Heart right ventricle (tissue), 16 donors: ENCODE data around the gene SEC24A. TPM values are rescaled to one million over a fixed set of nuclear protein-coding genes. Genes with fewer than 3 reads are reported as not detected.
A peak's percentile ranks its signal among the peaks of the same experiment; 100 is the strongest.
"Not testable (repeated sequence)": the region's sequence is repeated elsewhere in the genome, so short reads cannot be mapped to it uniquely, and the experiment has no call there.

Experiments used
- ATAC-seq, 8 donors: fragments of 200-7000 bp; cut with Tn5 transposase; one replicate each; pipeline ENCODE4 v1.9.1; 2020; ENCODE audit warnings: mild to moderate bottlenecking in 8 of 8, moderate library complexity in 8 of 8, moderate number of reproducible peaks in 1 of 8
- DNase-seq, 2 donors: peaks; one replicate each; pipeline ENCODE4 v3.0.0-alpha.2; 2020
- H3K27ac ChIP-seq, 10 donors: fragments of 200-600 bp; sonication (generic) in 2 of 10; one replicate each; pipeline versions ENCODE4 v1.5.0 to v1.8.0; 2020 to 2022; ENCODE audit warnings: mild to moderate bottlenecking in 3 of 10
- H3K27me3 ChIP-seq, 7 donors: fragments of 200-600 bp; one replicate each; pipeline ENCODE4 v1.8.0; 2021 to 2022; ENCODE audit warnings: mild to moderate bottlenecking in 2 of 7
- H3K36me3 ChIP-seq, 9 donors: fragments of 200-600 bp; sonication (generic) in 1 of 9; one replicate each; pipeline versions ENCODE4 v1.5.0 to v1.8.0; 2020 to 2022; ENCODE audit warnings: mild to moderate bottlenecking in 2 of 9
- H3K4me1 ChIP-seq, 9 donors: fragments of 200-600 bp; sonication (generic) in 1 of 9; one replicate each; pipeline versions ENCODE4 v1.5.0 to v1.8.0; 2020 to 2022; ENCODE audit warnings: mild to moderate bottlenecking in 4 of 9
- H3K4me3 ChIP-seq, 10 donors: fragments of 200-600 bp; sonication (generic) in 2 of 10; one replicate each; pipeline versions ENCODE4 v1.5.0 to v1.8.0; 2020 to 2022; ENCODE audit warnings: mild to moderate bottlenecking in 7 of 10, moderate library complexity in 2 of 10
- H3K9me3 ChIP-seq, 11 donors: fragments of 200-600 bp in 10 of 11; sonication (generic) in 2 of 11; one replicate each; pipeline versions ENCODE4 v1.5.0 to v1.8.0; 2013 to 2022; ENCODE audit warnings: mild to moderate bottlenecking in 2 of 11, control low read depth in 1 of 11, moderate library complexity in 1 of 11
- WGBS, 2 donors: extraction: QIAGEN DNeasy Blood & Tissue Kit; methylation state at CpG; one replicate each; pipeline ENCODE4 v1.1.7; 2013; ENCODE audit warnings: inconsistent platforms in 1 of 2; 5-methylcytosine and 5-hydroxymethylcytosine counted together
- intact Hi-C, 10 donors: fragments of 100-400 bp; cut with DNase I; formaldehyde crosslinking; loops; one replicate each; pipeline versions ENCODE4 v1.11.1 to v1.14.2; 2022
- polyA plus RNA-seq, 2 donors: library from polyadenylated mRNA; stranded (reverse); fragments of 200-250 nt; gene quantifications; one replicate each; pipeline ENCODE4 v1.2.3, GENCODE V29; 2013
- total RNA-seq, 10 donors: library from RNA; stranded (reverse); fragmentation: NEBNext Ultra II Directional in 3 of 10; extraction: Animal tissue kit (Norgen Biotek cat#: 25700) in 3 of 10; gene quantifications; one replicate each; pipeline versions ENCODE4 v1.2.1 to v1.2.4, GENCODE V29; 2021 to 2023
- TF ChIP-seq, protein P1 (sequence below), 9 donors: fragments of 200-600 bp; sonication (generic) in 2 of 9; IDR thresholded peaks; one replicate each; pipeline versions ENCODE4 v1.5.0 to v1.8.0; 2021 to 2022; ENCODE audit warnings: antibody characterized with exemption in 9 of 9, mild to moderate bottlenecking in 5 of 9, moderate library complexity in 1 of 9
- donor health status: Arrhythmogenic right ventricular cardiomyopathy.
- donor health status: ischemic (EF 13 %, LVEDD 7.1; RV severe dilation, severe dysfunction).
- donor health status: healthy with polysubstance abuse.
- donor health status: DM: no; HTN: yes; CAD: no.
- donor health status: DM: no; HTN: no; CAD: no.
- donor health status: ischemic (EF 25% LVEDD 6.9; RV normal size, moderate dysfunction).
- donor health status: ischemic (EF 25% LVEDD 5.7; RV mildly dilated, moderate dysfunction).
- donor health status: healthy.
- donor health status: DM: yes; HTN: yes; CAD: no.
- donor health status: Ischemic cardiomyopathy.
- donor health status: ischemic (EF 35%, LVEDD 5.7; RV mildly dilated, moderate dysfunction).
- donor health status: nonischemic (EF 11% LVEDD 7.7; RV severe dilation, severe dysfunction).
- donor health status: DM: yes; HTN: yes; CAD: no.
- donor health status: PGD.
- donor health status: ischemic (EF 29% LVEDD 5.4; RV normal size, mild dysfunction).
- donor health status: nonischemic (EF 23%, LVEDD 6.1; RV moderate dilation, normal function).

SEC24A gene
- total and polyA plus RNA-seq, 12 donors = 2.6 to 13.7 (median 8.9) TPM

DNA sequence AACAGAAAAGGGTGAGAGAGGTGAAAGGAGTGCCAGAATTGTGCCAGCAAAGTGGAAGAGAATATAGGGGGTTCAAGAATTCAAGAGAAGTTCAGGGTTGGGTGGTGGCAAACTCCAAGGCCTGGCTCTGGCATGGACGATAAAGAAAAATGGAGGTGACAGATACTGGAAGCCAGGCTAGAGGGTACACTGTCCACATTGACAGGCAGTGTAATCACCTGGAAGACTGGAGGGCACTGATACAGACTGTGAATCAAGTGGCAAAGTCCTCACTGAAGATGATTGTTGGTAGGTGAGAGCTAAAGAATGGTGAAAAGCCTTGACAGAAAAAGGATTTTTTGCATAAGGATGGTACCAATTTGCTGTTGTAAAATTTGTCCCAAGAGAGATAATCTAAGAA lies 23.0 kb upstream of the SEC24A start:
- no peak overlapping the region for H3K27ac ChIP-seq
- H3K4me1 ChIP-seq = peaks cover 0 to 16% (median 9%) of the 10 kb centered on the region in 9 donors
- H3K27me3 ChIP-seq = no peaks in the 10 kb centered on the region
- ATAC-seq (no peak), DNase-seq (no peak)
- 87 to 94% methylated on average over 1 of the region's 1 CpG for WGBS, 2 donors
- no peaks in the 10 kb centered on the region for H3K9me3 ChIP-seq
- intact Hi-C loops = no loop called here
- no peak overlapping the region for H3K4me3 ChIP-seq
- H3K36me3 ChIP-seq = peaks cover 0 to 66% (median 10%) of the 10 kb centered on the region in 9 donors
- TF ChIP-seq, protein P1, sequence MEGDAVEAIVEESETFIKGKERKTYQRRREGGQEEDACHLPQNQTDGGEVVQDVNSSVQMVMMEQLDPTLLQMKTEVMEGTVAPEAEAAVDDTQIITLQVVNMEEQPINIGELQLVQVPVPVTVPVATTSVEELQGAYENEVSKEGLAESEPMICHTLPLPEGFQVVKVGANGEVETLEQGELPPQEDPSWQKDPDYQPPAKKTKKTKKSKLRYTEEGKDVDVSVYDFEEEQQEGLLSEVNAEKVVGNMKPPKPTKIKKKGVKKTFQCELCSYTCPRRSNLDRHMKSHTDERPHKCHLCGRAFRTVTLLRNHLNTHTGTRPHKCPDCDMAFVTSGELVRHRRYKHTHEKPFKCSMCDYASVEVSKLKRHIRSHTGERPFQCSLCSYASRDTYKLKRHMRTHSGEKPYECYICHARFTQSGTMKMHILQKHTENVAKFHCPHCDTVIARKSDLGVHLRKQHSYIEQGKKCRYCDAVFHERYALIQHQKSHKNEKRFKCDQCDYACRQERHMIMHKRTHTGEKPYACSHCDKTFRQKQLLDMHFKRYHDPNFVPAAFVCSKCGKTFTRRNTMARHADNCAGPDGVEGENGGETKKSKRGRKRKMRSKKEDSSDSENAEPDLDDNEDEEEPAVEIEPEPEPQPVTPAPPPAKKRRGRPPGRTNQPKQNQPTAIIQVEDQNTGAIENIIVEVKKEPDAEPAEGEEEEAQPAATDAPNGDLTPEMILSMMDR (IDR thresholded peaks at IDR 0.05) = no peak

DNA sequence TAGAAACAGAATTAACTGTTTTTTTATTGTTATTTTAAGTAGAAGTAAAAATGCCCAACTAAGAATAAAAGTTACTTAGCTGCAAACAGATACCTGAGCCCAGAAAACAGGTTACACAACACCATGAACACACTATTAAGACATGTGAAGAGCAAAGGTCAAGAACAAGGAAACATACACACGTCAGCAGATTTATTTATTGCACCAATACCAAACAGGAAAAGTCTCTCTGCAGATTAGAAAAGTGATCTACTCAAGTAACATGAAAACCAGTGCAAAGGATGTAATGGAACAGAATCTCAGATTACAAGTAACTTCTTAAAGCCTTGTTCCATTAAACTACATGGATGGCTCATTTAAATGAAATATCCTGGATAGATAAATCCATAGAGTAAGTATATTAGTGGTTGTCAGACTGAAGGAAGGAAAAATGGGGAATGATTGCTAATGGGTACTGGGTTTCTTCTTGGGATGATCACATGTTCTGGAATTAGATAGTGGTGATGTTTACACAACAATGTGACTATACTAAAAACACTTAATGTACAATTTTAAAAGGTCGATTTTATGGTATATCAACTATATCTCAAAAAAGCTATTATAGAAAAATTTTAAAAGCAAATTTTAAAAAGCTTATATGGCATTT lies 22.1 kb upstream of the SEC24A start:
- Histone ChIP-seq H3K9me3 (no peaks in the 10 kb centered on the region), H3K27ac (peak overlapping the region in 1 of 10 donors; percentile 42), H3K4me1 (peaks cover 0 to 24% (median 15%) of the 10 kb centered on the region in 9 donors), H3K27me3 (no peaks in the 10 kb centered on the region), H3K4me3 (no peak overlapping the region), H3K36me3 (peaks cover 0 to 61% (median 3%) of the 10 kb centered on the region in 9 donors)
- intact Hi-C loops = no loop called here
- no peak for DNase-seq
- TF ChIP-seq, protein P1 (IDR thresholded peaks at IDR 0.05) = no peak
- WGBS, 2 donors = 47 to 50% methylated on average over 2 of the region's 2 CpGs
- peak in 4 of 8 donors; percentile 40 to 74 (median 42) for ATAC-seq

DNA sequence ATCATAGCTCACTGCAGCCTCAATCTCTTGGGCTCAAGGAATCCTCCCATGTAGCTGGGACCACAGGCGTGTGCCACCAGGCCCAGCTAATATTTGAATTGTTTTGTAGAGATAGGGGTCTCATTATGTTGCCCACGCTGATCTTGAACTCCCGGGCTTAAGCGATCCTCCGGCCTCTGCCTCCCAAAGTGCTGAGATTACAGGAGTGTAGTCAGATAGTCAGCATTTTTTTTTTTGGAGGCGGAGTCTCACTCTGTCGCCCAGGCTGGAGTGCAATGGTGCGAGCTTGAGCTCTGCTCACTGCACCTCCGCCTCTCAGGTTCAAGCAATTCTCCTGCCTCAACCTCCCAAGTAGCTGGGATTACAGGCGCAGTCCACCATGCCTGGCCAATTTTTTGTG lies 14.4 kb upstream of the SEC24A start:
- Histone ChIP-seq H3K36me3 (peaks cover 0 to 15% (median 0%) of the 10 kb centered on the region in 9 donors), H3K9me3 (no peaks in the 10 kb centered on the region), H3K27me3 (no peaks in the 10 kb centered on the region), H3K4me3 (no peak overlapping the region), H3K4me1 (peaks cover 0 to 26% (median 16%) of the 10 kb centered on the region in 9 donors), H3K27ac (no peak overlapping the region)
- no peak for ATAC-seq
- DNase-seq = no peak
- 91% methylated on average over 10 of the region's 10 CpGs for WGBS, 2 donors
- TF ChIP-seq, protein P1 (IDR thresholded peaks at IDR 0.05) = no peak
- intact Hi-C loops = no loop called here

DNA sequence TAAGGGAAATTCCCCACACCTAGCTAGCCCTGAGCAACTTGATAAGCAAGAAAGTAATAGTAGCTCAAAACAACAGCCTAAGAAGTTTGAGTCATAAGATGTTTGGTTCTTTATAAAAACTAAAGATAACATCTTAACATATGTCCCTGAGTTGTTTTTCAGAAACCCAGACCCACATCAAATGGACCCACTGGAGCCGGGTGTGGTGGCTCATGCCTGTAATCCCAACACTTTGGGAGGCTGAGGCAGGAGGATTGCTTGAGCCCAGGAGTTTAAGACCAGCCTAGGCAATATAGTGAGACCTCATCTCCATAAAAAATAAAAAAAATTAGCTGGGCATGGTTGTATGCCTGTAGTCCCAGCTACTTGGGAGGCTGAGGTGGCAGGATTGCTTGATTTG lies 13.2 kb upstream of the SEC24A start:
- H3K27me3 ChIP-seq, intact Hi-C loops, DNase-seq, H3K9me3 ChIP-seq, H3K4me3 ChIP-seq, H3K36me3 ChIP-seq, H3K27ac ChIP-seq, ATAC-seq: not testable (repeated sequence)
- 91 to 97% methylated on average over 1 of the region's 1 CpG for WGBS, 2 donors
- H3K4me1 ChIP-seq = peaks cover 0 to 24% (median 16%) of the 10 kb centered on the region in 9 donors

DNA sequence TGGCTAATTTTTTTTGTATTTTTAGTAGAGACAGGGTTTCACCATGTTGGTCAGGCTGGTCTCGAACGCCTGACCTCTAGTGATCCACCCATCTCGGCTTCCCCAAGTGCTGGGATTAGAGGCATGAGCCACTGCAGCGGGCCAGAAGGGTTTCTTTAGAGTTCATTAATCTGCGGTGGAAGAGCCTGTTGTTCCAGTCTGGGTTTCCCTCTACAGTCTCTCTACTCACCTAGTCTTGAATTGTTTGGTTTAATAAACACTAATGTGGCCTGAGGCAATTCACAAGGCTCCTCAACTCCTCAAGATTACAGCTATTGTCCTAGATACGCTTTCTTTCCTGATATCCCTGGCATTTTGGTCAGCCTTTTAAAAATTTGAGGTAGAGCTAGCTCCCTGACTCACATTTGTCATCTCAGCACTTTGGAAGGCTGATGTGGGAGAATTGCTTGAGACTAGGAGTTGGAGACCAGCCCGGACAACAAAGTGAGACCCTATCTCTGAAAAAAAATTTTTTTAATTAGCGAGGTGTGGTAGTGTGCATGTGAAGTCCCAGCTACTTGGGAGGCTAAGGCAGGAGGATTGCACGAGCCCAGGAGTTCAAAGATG lies 11.4 kb upstream of the SEC24A start:
- Histone ChIP-seq H3K27me3 (no peaks in the 10 kb centered on the region), H3K9me3 (no peaks in the 10 kb centered on the region), H3K4me1 (peaks cover 0 to 6% (median under 1%) of the 10 kb centered on the region in 9 donors), H3K27ac (no peak overlapping the region), H3K4me3 (no peak overlapping the region), H3K36me3 (no peaks in the 10 kb centered on the region)
- ATAC-seq (no peak), DNase-seq (no peak)
- 82 to 87% methylated on average over 9 of the region's 9 CpGs for WGBS, 2 donors
- TF ChIP-seq, protein P1 (IDR thresholded peaks at IDR 0.05) = no peak
- intact Hi-C loops = no loop called here
